HCT116 (cell line): ENCODE results near the gene MTARC2. TPM values are rescaled to one million over a fixed set of nuclear protein-coding genes. Genes with fewer than 3 reads are reported as not detected.
"Not testable (repeated sequence)": the region's sequence is repeated elsewhere in the genome, so short reads cannot be mapped to it uniquely, and the experiment has no call there.

Experiments used
- ATAC-seq: fragments of 200-7000 bp; cut with Tn5 transposase; 2 replicates; pipeline ENCODE4 v1.9.1; 2020; ENCODE audit warnings: mild to moderate bottlenecking, moderate library complexity
- BruUV-seq: library from RNA; stranded (reverse); fragments of 400-500 nt; replicated peaks from 2 replicates; lab custom pipeline; 2021; lab: Mats Ljungman, UMichigan
- CTCF ChIA-PET: fragments of 300-600 bp; sonication (Branson Sonifier 250); formaldehyde crosslinking; loops from one replicate; lab custom pipeline; 2021; ENCODE audit warnings: antibody characterized with exemption; lab: Charles Lee
- POLR2A ChIA-PET: fragments of 300-600, 350-600 bp; sonication (Branson Sonifier 250); formaldehyde crosslinking; loops from one replicate; lab custom pipeline; 2021; ENCODE audit warnings: antibody characterized with exemption; lab: Charles Lee
- RAD21 ChIA-PET, 2 experiments: fragments of 300-600 bp; sonication (Branson Sonifier 250); formaldehyde crosslinking; loops; one replicate each; lab custom pipeline; 2023; ENCODE audit warnings: low total read pairs in 2 of 2; ENCODE audit not compliant: uncharacterized antibody in 2 of 2, unreplicated experiment in 2 of 2, low non-redundant PET in 1 of 2; lab: Charles Lee
- DNase-seq: peaks from one replicate; pipeline ENCODE4 v3.0.0-alpha.2; 2010; ENCODE audit warnings: low read depth, low spot score
- H2AFZ ChIP-seq: fragments of 200-600 bp; shearing (Covaris generic), sonication (generic); 2 replicates; pipeline ENCODE4 v1.6.1; 2017; ENCODE audit warnings: low read depth, mixed run types, mixed read lengths, antibody characterized with exemption, low read length; ENCODE audit not compliant: poor library complexity, severe bottlenecking
- H3K27ac ChIP-seq: 2 replicates; pipeline ENCODE4 v1.5.1; 2012; ENCODE audit warnings: low read depth, low read length
- H3K27me3 ChIP-seq: fragments of 200-600 bp; sonication (generic); 2 replicates; pipeline ENCODE4 v1.6.1; 2016; ENCODE audit warnings: mixed run types, low read length, mixed read lengths; ENCODE audit not compliant: insufficient read depth
- H3K36me3 ChIP-seq, 2 experiments: fragments of 200-500 bp in 1 of 2; fragments of 200-600 bp in 1 of 2; sonication (Bioruptor generic) in 1 of 2; sonication (generic) in 1 of 2; 2 replicates each; pipeline versions ENCODE4 v1.5.1 to v1.6.1; 2014 to 2016; ENCODE audit warnings: low read length in 2 of 2, inconsistent platforms in 1 of 2, mixed read lengths in 1 of 2, mixed run types in 1 of 2; ENCODE audit not compliant: insufficient read depth in 2 of 2, control insufficient read depth in 1 of 2
- H3K4me1 ChIP-seq, 2 experiments: fragments of 200-600 bp in 1 of 2; sonication (generic) in 1 of 2; 2 replicates each; pipeline versions ENCODE4 v1.5.1 to v1.6.1; 2012 to 2017; ENCODE audit warnings: low read length in 2 of 2, inconsistent platforms in 1 of 2, mild to moderate bottlenecking in 1 of 2, mixed read lengths in 1 of 2, mixed run types in 1 of 2, moderate library complexity in 1 of 2; ENCODE audit not compliant: insufficient read depth in 2 of 2, control insufficient read depth in 1 of 2
- H3K4me2 ChIP-seq: fragments of 200-600 bp; sonication (generic); 2 replicates; pipeline ENCODE4 v1.6.1; 2017; ENCODE audit warnings: mixed run types, low read length, mixed read lengths
- H3K4me3 ChIP-seq, 2 experiments: fragments of 200-600 bp in 1 of 2; sonication (generic) in 1 of 2; replicated peaks in 1 of 2; 2 replicates each; pipeline ENCODE4 v1.5.1; 2011 to 2016; ENCODE audit warnings: low read length in 2 of 2, control low read depth in 1 of 2, low read depth in 1 of 2, mild to moderate bottlenecking in 1 of 2, mixed read lengths in 1 of 2, mixed run types in 1 of 2
- H3K79me2 ChIP-seq: fragments of 200-600 bp; sonication (generic); 2 replicates; pipeline ENCODE4 v1.6.1; 2017; ENCODE audit warnings: mild to moderate bottlenecking, mixed run types, low read length, moderate library complexity, mixed read lengths; ENCODE audit not compliant: insufficient read depth
- H3K9ac ChIP-seq: fragments of 200-600 bp; sonication (generic); 2 replicates; pipeline ENCODE4 v1.6.1; 2016; ENCODE audit warnings: low read length, mixed read lengths
- H3K9me2 ChIP-seq: fragments of 200-600 bp; sonication (generic), shearing (Covaris generic); 2 replicates; pipeline ENCODE4 v1.6.1; 2017; ENCODE audit warnings: mixed run types, mild to moderate bottlenecking, moderate library complexity; ENCODE audit not compliant: insufficient read depth
- H3K9me3 ChIP-seq, 2 experiments: fragments of 200-500 bp in 1 of 2; fragments of 200-600 bp in 1 of 2; sonication (Bioruptor generic) in 1 of 2; sonication (generic) in 1 of 2; 2 replicates each; pipeline ENCODE4 v1.6.1; 2014 to 2017; ENCODE audit warnings: low read length in 2 of 2, mixed read lengths in 2 of 2, inconsistent platforms in 1 of 2, low read depth in 1 of 2, mild to moderate bottlenecking in 1 of 2, mixed run types in 1 of 2, moderate library complexity in 1 of 2; ENCODE audit not compliant: control insufficient read depth in 1 of 2, insufficient read depth in 1 of 2
- H4K20me1 ChIP-seq: fragments of 200-600 bp; sonication (generic), shearing (Covaris generic); 2 replicates; pipeline ENCODE4 v1.6.1; 2017; ENCODE audit warnings: mixed run types, mild to moderate bottlenecking, moderate library complexity; ENCODE audit not compliant: insufficient read depth
- CBX3 ChIP-seq: IDR thresholded peaks from 2 replicates; pipeline ENCODE4 v1.6.1; 2012; ENCODE audit warnings: low read depth
- EGR1 ChIP-seq: IDR thresholded peaks from 2 replicates; pipeline ENCODE4 v1.6.1; 2012; ENCODE audit warnings: low read depth
- EZH2 ChIP-seq: fragments of 200-600 bp; sonication (generic); IDR thresholded peaks from 2 replicates; pipeline ENCODE4 v1.6.1; 2017; ENCODE audit warnings: antibody characterized with exemption, mixed run types
- FOSL1 ChIP-seq: IDR thresholded peaks from 2 replicates; pipeline ENCODE4 v1.6.1; 2012; ENCODE audit warnings: low read depth
- JUND ChIP-seq: IDR thresholded peaks from 2 replicates; pipeline ENCODE4 v1.6.1; 2012
- MAX ChIP-seq: IDR thresholded peaks from 2 replicates; pipeline ENCODE4 v1.6.1; 2012
- POLR2A ChIP-seq: IDR thresholded peaks from 2 replicates; pipeline ENCODE4 v1.7.0; 2011; ENCODE audit warnings: borderline replicate concordance; ENCODE audit not compliant: insufficient read depth, insufficient read length; ENCODE audit errors: extremely low read depth
- REST ChIP-seq: IDR thresholded peaks from 2 replicates; pipeline ENCODE4 v1.6.1; 2012; ENCODE audit warnings: low read depth
- SIN3A ChIP-seq: IDR thresholded peaks from 2 replicates; pipeline ENCODE4 v1.6.1; 2012; ENCODE audit warnings: low read depth
- TCF7L2 ChIP-seq: IDR thresholded peaks from 2 replicates; pipeline ENCODE4 v1.7.0; 2011; ENCODE audit warnings: borderline replicate concordance, inconsistent platforms; ENCODE audit not compliant: insufficient read depth, insufficient read length; ENCODE audit errors: extremely low read depth
- ZFX ChIP-seq: fragments of 450-650 bp; IDR thresholded peaks from 2 replicates; pipeline ENCODE4 v1.6.1; 2017
- ZNF274 ChIP-seq: fragments of 200-500 bp; sonication (Bioruptor generic); IDR thresholded peaks from 2 replicates; pipeline ENCODE4 v1.6.1; 2014; ENCODE audit warnings: mild to moderate bottlenecking, low read depth, low read length, inconsistent platforms
- intact Hi-C: fragments of 100-400 bp; cut with micrococcal nuclease; formaldehyde crosslinking; loops from 2 replicates; pipeline ENCODE4 v1.10.0; 2022
- total RNA-seq: library from RNA; stranded (reverse); gene quantifications from one replicate; pipeline ENCODE4 v1.2.1, GENCODE V29; 2021; ENCODE audit not compliant: unreplicated experiment

The MTARC2 gene
- total RNA-seq, 1 experiment from 2014 or later: 16.6 TPM

- RAD21 ChIA-PET: interaction anchor here in 1 of 2 experiments (0.7 kb wide), 1 partner anchor 274 kb away, joined by 4 read pairs; no protein-coding TSS in a partner anchor
- no peaks in the 10 kb centered on the region for H3K9me3 ChIP-seq
- TF ChIP-seq SIN3A: no peak
- TF ChIP-seq REST: no peak
- TF ChIP-seq MAX: no peak
- TF ChIP-seq JUND: no peak
- TF ChIP-seq ZNF274: no peak
- no peak for TF ChIP-seq ZFX
- no peak for TF ChIP-seq TCF7L2
- TF ChIP-seq EZH2: no peak
- TF ChIP-seq FOSL1: no peak
- TF ChIP-seq EGR1: no peak
- no peak for TF ChIP-seq POLR2A
- no peak for TF ChIP-seq CBX3
- no peaks in the 10 kb centered on the region for H3K9me2 ChIP-seq
- ATAC-seq: no peak
- BruUV-seq: no TSS peak
- no peaks in the 10 kb centered on the region for H4K20me1 ChIP-seq
- H3K27ac ChIP-seq: no peak overlapping the region
- H3K27me3 ChIP-seq: no peaks in the 10 kb centered on the region
- POLR2A ChIA-PET: no interaction called here
- no peak overlapping the region for H3K4me2 ChIP-seq
- H3K36me3 ChIP-seq: no peaks in the 10 kb centered on the region
- H3K4me1 ChIP-seq: no peaks in the 10 kb centered on the region
- no peak overlapping the region for H3K4me3 ChIP-seq
- no peak for DNase-seq
- H2AFZ ChIP-seq: no peak overlapping the region
- no peaks in the 10 kb centered on the region for H3K79me2 ChIP-seq
- CTCF ChIA-PET: no interaction called here
- intact Hi-C loops: no loop called here
- no peak overlapping the region for H3K9ac ChIP-seq
These were observed 36.9 kb upstream of the MTARC2 start for GRCh38 chr1:220711056-220711809.

- POLR2A ChIA-PET, BruUV-seq, H3K9me3 ChIP-seq, H3K9me2 ChIP-seq, H3K4me3 ChIP-seq, CTCF ChIA-PET, intact Hi-C loops, DNase-seq, H3K36me3 ChIP-seq, H3K4me1 ChIP-seq, H2AFZ ChIP-seq, RAD21 ChIA-PET, H4K20me1 ChIP-seq, H3K4me2 ChIP-seq, H3K79me2 ChIP-seq, H3K9ac ChIP-seq, ATAC-seq, H3K27ac ChIP-seq, H3K27me3 ChIP-seq: not testable (repeated sequence)
These were observed 32.1 kb upstream of the MTARC2 start for GRCh38 chr1:220715986-220716385.
